HFF-Myc (cell line): Measurements from ENCODE around the gene ASPRV1.
"Not testable (repeated sequence)": the region's sequence is repeated elsewhere in the genome, so short reads cannot be mapped to it uniquely, and the experiment has no call there.

Experiments used
- DNase-seq: peaks from one replicate; pipeline ENCODE4 v3.0.0-alpha.2; 2011; ENCODE audit warnings: low read depth; ENCODE audit errors: extremely low read depth
- H3K4me3 ChIP-seq: replicated peaks from 2 replicates; pipeline ENCODE4 v1.5.1; 2011; ENCODE audit warnings: low read depth, mild to moderate bottlenecking, control low read depth, low read length
- TF ChIP-seq, protein P1 (sequence below): IDR thresholded peaks from 2 replicates; pipeline ENCODE4 v1.5.1; 2012; ENCODE audit warnings: mild to moderate bottlenecking, low read depth, low read length, control low read depth; ENCODE audit errors: missing control alignments

The ASPRV1 gene

DNA sequence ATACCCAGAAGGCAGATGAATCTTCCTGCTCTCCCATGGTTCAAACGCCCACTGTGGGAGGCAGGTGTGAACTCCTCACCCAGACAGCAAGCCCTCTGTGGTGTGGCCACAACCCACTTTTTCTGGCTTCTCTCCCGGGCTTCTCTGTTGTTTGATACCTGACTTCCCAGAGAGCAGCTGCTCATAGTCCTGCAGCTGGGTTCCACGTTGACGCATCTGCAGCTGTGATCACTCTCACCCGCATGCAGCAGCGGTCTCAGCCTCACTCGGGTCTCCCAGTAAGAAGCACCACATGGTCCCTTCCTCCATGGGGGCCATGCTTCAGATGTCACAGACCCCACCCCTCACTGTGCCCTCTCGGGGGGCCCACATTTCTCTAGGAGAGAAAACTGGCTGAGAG is 3.5 kb downstream of the ASPRV1 start:
- H3K4me3 ChIP-seq: no peak overlapping the region
- no peak for DNase-seq
- TF ChIP-seq, protein P1, sequence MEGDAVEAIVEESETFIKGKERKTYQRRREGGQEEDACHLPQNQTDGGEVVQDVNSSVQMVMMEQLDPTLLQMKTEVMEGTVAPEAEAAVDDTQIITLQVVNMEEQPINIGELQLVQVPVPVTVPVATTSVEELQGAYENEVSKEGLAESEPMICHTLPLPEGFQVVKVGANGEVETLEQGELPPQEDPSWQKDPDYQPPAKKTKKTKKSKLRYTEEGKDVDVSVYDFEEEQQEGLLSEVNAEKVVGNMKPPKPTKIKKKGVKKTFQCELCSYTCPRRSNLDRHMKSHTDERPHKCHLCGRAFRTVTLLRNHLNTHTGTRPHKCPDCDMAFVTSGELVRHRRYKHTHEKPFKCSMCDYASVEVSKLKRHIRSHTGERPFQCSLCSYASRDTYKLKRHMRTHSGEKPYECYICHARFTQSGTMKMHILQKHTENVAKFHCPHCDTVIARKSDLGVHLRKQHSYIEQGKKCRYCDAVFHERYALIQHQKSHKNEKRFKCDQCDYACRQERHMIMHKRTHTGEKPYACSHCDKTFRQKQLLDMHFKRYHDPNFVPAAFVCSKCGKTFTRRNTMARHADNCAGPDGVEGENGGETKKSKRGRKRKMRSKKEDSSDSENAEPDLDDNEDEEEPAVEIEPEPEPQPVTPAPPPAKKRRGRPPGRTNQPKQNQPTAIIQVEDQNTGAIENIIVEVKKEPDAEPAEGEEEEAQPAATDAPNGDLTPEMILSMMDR: no peak

GRCh38 chr2:69956475-69956979 is 4.9 kb downstream of the ASPRV1 start:
- no peak for DNase-seq
- TF ChIP-seq, protein P1: no peak
- no peak overlapping the region for H3K4me3 ChIP-seq

GRCh38 chr2:69955029-69955428 is 6.4 kb downstream of the ASPRV1 start:
- no peak for DNase-seq
- TF ChIP-seq, protein P1: no peak
- H3K4me3 ChIP-seq: no peak overlapping the region

GRCh38 chr2:69954084-69954483 is 7.3 kb downstream of the ASPRV1 start:
- no peak overlapping the region for H3K4me3 ChIP-seq
- TF ChIP-seq, protein P1: no peak
- no peak for DNase-seq

DNA sequence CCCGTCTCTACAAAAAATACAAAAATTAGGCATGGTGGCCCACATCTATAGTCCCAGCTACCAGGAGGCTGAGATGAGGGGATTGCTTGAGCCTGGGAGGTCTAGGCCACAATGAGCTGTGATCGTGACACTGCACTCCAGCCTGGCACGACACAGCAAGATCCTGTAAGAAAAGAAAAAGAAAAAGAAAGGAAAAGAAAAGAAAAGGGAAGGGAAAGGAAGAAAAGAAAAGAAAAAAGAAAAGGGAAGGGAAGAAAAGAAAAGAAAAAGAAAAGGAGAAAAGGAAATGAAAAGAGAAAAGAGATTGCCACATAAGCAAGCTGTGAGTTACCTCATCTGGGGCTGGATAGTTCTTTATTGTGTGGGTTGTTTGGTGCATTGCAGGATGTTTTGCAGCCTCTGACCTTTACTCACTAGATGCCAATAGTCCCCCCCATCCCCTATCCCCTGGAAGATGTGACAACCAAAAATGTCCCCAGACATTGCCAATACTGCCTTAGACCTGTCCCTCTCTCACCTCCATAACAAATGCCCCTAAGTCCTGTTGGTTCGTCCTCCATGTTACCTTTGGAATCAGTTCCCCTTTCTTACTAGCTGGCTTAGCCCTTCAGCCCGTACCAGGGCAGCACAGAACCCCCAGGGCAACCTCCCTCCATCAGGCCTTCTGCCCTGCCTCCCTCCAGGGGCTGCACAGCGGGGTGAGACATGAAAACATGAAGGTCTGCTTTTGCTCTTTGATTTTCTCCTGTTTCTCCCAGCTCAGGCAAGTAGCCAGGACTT is 8.9 kb downstream of the ASPRV1 start:
- DNase-seq: no peak
- no peak overlapping the region for H3K4me3 ChIP-seq
- TF ChIP-seq, protein P1: no peak

DNA sequence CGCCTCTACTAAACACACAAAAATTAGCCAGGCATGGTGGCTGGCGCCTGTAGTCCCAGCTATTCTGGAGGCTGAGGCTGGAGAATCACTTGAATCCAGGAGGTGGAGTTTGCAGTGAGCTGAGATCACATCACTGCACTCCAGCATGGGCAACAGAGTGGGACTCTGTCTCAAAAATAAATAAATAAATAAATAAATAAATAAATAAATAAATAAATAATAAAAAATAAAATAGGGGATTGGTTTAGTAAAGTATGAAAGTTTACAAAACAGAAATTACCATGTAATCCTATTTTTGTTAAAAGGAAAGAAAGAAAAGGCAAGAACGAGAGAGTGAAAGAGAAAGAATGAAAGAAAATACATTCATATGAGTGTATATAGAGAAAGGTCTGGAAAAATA is 10.8 kb downstream of the ASPRV1 start:
- DNase-seq, H3K4me3 ChIP-seq: not testable (repeated sequence)

- TF ChIP-seq, protein P1: no peak
- no peak for DNase-seq
- no peak overlapping the region for H3K4me3 ChIP-seq
Observed at GRCh38 chr2:69950241-69950640, 11.2 kb downstream of the ASPRV1 start.
